VCaP (cell line): ENCODE measurements around the gene IL19.
A peak's percentile ranks its signal among the peaks of the same experiment; 100 is the strongest.

ENCODE experiments used
- H3K27ac ChIP-seq: fragments of 450-650 bp; 2 replicates; pipeline ENCODE4 v1.5.1; 2017
- CTCF ChIP-seq: fragments of 450-650 bp; conservative IDR thresholded peaks from 2 replicates; pipeline ENCODE4 v1.5.1; 2017; ENCODE audit warnings: mild to moderate bottlenecking, moderate library complexity

The IL19 gene

GRCh38 chr1:206735553-206736031 is 35.0 kb upstream of the IL19 start:
- no peak overlapping the region for H3K27ac ChIP-seq
- no peak for TF ChIP-seq CTCF

GRCh38 chr1:206736878-206737728 is 33.5 kb upstream of the IL19 start:
- H3K27ac ChIP-seq: no peak overlapping the region

GRCh38 chr1:206737729-206738201 is 32.8 kb upstream of the IL19 start:
- TF ChIP-seq CTCF: no peak
- no peak overlapping the region for H3K27ac ChIP-seq

More at GRCh38 chr1:206736878-206737728, 33.5 kb upstream of the IL19 start:
- no peak for TF ChIP-seq CTCF

GRCh38 chr1:206738370-206739366 is 31.9 kb upstream of the IL19 start:
- H3K27ac ChIP-seq: no peak overlapping the region
- peak; percentile 74 for TF ChIP-seq CTCF

GRCh38 chr1:206739411-206740076 is 31.0 kb upstream of the IL19 start:
- no peak for TF ChIP-seq CTCF
- no peak overlapping the region for H3K27ac ChIP-seq

GRCh38 chr1:206741142-206741701 is 29.4 kb upstream of the IL19 start:
- H3K27ac ChIP-seq: no peak overlapping the region
- TF ChIP-seq CTCF: no peak
